ENCODE data around the gene NIP7. TPM values are rescaled to one million over a fixed set of nuclear protein-coding genes. Genes with fewer than 3 reads are reported as not detected.

Gene NIP7
- total and polyA plus RNA-seq, 2 donors from 2014 or later = 9.9 to 20.2 TPM

DNA sequence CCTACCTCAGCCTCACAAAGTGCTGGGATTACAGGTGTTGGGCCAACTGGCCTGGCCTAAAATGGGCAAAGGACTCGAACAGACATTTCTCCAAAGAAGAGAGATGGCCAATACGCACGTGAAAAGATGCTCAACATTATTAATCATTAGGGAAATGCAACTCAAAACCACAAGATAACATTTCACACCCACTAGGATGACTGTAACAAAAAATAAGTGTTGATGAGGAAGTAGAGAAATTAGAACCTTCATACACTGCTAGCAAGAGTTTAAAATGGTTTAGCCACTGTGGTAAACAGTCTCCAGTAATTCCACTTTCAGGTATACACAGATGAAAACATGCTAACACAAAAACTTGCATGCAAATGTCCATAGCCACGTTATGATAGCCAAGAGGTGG lies 6.4 kb downstream of the NIP7 start:
- no peak overlapping the region for H3K9ac ChIP-seq (ENCODE audit: low read length in 3 of 3)
- H3K4me1 ChIP-seq (ENCODE audit: control insufficient read depth in 2 of 3, insufficient read depth in 2 of 3, low read depth in 1 of 3, low read length in 3 of 3) = peaks cover 0 to 3% (median 0%) of the 10 kb centered on the region in 3 donors
- no peak overlapping the region for H3K27ac ChIP-seq (ENCODE audit: low read depth in 2 of 2, low read length in 2 of 2)
- DNase-seq (no peak), FAIRE-seq (no peak)
- intact Hi-C loops (cut with DNase I) = no loop called here
- H3K27me3 ChIP-seq (ENCODE audit: control insufficient read depth, insufficient read depth, low read length) = no peaks in the 10 kb centered on the region
- no peaks in the 10 kb centered on the region for H3K9me3 ChIP-seq (ENCODE audit: control insufficient read depth in 2 of 3, insufficient read depth in 1 of 3, low read length in 3 of 3)
- TF ChIP-seq, protein P1, sequence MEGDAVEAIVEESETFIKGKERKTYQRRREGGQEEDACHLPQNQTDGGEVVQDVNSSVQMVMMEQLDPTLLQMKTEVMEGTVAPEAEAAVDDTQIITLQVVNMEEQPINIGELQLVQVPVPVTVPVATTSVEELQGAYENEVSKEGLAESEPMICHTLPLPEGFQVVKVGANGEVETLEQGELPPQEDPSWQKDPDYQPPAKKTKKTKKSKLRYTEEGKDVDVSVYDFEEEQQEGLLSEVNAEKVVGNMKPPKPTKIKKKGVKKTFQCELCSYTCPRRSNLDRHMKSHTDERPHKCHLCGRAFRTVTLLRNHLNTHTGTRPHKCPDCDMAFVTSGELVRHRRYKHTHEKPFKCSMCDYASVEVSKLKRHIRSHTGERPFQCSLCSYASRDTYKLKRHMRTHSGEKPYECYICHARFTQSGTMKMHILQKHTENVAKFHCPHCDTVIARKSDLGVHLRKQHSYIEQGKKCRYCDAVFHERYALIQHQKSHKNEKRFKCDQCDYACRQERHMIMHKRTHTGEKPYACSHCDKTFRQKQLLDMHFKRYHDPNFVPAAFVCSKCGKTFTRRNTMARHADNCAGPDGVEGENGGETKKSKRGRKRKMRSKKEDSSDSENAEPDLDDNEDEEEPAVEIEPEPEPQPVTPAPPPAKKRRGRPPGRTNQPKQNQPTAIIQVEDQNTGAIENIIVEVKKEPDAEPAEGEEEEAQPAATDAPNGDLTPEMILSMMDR (IDR thresholded peaks at IDR 0.05; ENCODE audit: borderline replicate concordance, extremely low read depth, insufficient read depth) = no peak
- peaks cover 0 to 11% (median 0%) of the 10 kb centered on the region in 3 donors for H3K36me3 ChIP-seq (ENCODE audit: control insufficient read depth in 2 of 3, insufficient read depth in 3 of 3, low read length in 3 of 3)
- H3K4me3 ChIP-seq (ENCODE audit: low read length in 3 of 3) = no peak overlapping the region

DNA sequence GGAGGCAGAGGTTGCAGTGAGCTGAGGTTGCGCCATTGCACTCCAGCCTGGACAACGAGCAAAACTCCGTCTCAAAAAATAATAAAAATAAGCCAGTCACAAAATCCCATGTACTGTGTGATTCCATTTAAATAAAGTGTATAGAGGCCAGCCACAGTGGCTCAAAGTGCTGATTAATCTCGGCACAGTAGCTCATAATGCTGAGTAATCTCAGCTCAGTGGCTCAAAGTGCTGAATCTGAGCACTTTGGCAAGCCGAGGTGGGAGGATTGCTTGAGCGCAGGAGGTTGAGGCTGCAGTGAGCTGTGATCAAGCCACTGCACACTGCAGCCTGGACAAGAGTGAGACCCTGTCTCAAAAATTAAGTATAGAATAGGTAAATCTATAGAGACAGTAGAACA lies 7.1 kb downstream of the NIP7 start:
- FAIRE-seq = no peak
- H3K9me3 ChIP-seq (ENCODE audit: control insufficient read depth in 2 of 3, insufficient read depth in 1 of 3, low read length in 3 of 3) = no peaks in the 10 kb centered on the region
- H3K36me3 ChIP-seq (ENCODE audit: control insufficient read depth in 2 of 3, insufficient read depth in 3 of 3, low read length in 3 of 3) = peaks cover 0 to 3% (median 0%) of the 10 kb centered on the region in 3 donors
- H3K4me1 ChIP-seq (ENCODE audit: control insufficient read depth in 2 of 3, insufficient read depth in 2 of 3, low read depth in 1 of 3, low read length in 3 of 3) = peaks cover 0 to 3% (median 0%) of the 10 kb centered on the region in 3 donors
- intact Hi-C loops (cut with DNase I) = no loop called here
- no peak for DNase-seq
- no peak overlapping the region for H3K9ac ChIP-seq (ENCODE audit: low read length in 3 of 3)
- H3K27ac ChIP-seq (ENCODE audit: low read depth in 2 of 2, low read length in 2 of 2) = no peak overlapping the region
- TF ChIP-seq, protein P1 (IDR thresholded peaks at IDR 0.05; ENCODE audit: borderline replicate concordance, extremely low read depth, insufficient read depth) = no peak
- no peak overlapping the region for H3K4me3 ChIP-seq (ENCODE audit: low read length in 3 of 3)
- H3K27me3 ChIP-seq (ENCODE audit: control insufficient read depth, insufficient read depth, low read length) = no peaks in the 10 kb centered on the region

DNA sequence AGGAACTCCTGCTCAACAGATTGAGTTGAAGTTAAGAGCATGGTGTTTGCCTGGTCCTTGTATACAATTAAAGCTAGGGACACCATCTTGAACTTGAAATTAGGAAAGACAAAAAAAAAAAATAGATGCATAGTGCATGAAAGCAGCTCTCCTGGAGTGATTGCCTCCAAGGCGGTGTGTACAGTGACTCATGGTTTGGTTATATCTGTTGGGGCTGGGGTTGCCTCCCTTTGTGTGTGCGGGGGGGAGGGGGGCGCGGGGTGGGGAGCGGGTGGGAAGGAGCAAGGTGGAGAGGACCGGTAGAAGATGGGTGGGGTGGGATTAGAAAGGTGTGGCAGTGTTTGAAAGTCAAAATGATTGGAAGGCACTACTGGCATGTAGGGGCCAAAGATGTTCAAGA lies 8.7 kb downstream of the NIP7 start:
- no peak overlapping the region for H3K27ac ChIP-seq (ENCODE audit: low read depth in 2 of 2, low read length in 2 of 2)
- no peak overlapping the region for H3K9ac ChIP-seq (ENCODE audit: low read length in 3 of 3)
- intact Hi-C loops (cut with DNase I) = no loop called here
- no peak overlapping the region for H3K4me3 ChIP-seq (ENCODE audit: low read length in 3 of 3)
- DNase-seq (no peak), FAIRE-seq (no peak)
- H3K27me3 ChIP-seq (ENCODE audit: control insufficient read depth, insufficient read depth, low read length) = no peaks in the 10 kb centered on the region
- no peaks in the 10 kb centered on the region for H3K9me3 ChIP-seq (ENCODE audit: control insufficient read depth in 2 of 3, insufficient read depth in 1 of 3, low read length in 3 of 3)
- TF ChIP-seq, protein P1 (IDR thresholded peaks at IDR 0.05; ENCODE audit: borderline replicate concordance, extremely low read depth, insufficient read depth) = no peak
- peaks cover 0 to 3% (median 0%) of the 10 kb centered on the region in 3 donors for H3K4me1 ChIP-seq (ENCODE audit: control insufficient read depth in 2 of 3, insufficient read depth in 2 of 3, low read depth in 1 of 3, low read length in 3 of 3)
- no peaks in the 10 kb centered on the region for H3K36me3 ChIP-seq (ENCODE audit: control insufficient read depth in 2 of 3, insufficient read depth in 3 of 3, low read length in 3 of 3)

DNA sequence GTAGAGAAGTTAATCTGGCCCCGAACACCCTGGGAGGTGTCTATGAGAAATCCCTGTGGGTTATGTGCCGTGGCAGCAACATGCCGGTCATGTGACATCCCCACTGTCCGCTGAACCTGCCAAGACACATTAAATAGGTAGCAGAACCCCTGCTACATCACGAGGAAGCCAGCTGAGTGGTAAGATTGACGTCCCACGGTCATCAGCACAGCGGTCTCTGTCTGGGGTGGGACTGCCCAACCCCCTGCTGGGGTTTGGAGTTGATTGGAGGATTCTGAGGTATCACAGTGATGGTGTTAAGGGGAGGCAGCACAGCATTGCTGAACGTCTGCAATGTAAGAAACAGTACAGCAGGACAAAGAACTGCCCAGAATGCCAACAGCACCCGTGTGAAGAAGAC lies 10.0 kb downstream of the NIP7 start:
- no peak for FAIRE-seq
- no peak for DNase-seq
- Histone ChIP-seq H3K4me3 (ENCODE audit: low read length in 3 of 3) (no peak overlapping the region), H3K9me3 (ENCODE audit: control insufficient read depth in 2 of 3, insufficient read depth in 1 of 3, low read length in 3 of 3) (no peaks in the 10 kb centered on the region), H3K27ac (ENCODE audit: low read depth in 2 of 2, low read length in 2 of 2) (no peak overlapping the region), H3K4me1 (ENCODE audit: control insufficient read depth in 2 of 3, insufficient read depth in 2 of 3, low read depth in 1 of 3, low read length in 3 of 3) (peaks cover 0 to 3% (median 0%) of the 10 kb centered on the region in 3 donors), H3K27me3 (ENCODE audit: control insufficient read depth, insufficient read depth, low read length) (no peaks in the 10 kb centered on the region), H3K9ac (ENCODE audit: low read length in 3 of 3) (no peak overlapping the region), H3K36me3 (ENCODE audit: control insufficient read depth in 2 of 3, insufficient read depth in 3 of 3, low read length in 3 of 3) (no peaks in the 10 kb centered on the region)
- TF ChIP-seq, protein P1 (IDR thresholded peaks at IDR 0.05; ENCODE audit: borderline replicate concordance, extremely low read depth, insufficient read depth) = no peak
- intact Hi-C loops (cut with DNase I) = no loop called here
